NT2/D1 (cell line): Measurements from ENCODE around the gene TTLL12.

Source experiments
- DNase-seq: peaks from one replicate; pipeline ENCODE4 v3.0.0-alpha.2; 2011; ENCODE audit warnings: low read depth, low spot score
- H3K27me3 ChIP-seq: 2 replicates; pipeline ENCODE4 v1.6.0; 2011; ENCODE audit warnings: mild to moderate bottlenecking; ENCODE audit not compliant: insufficient read length, insufficient read depth
- H3K36me3 ChIP-seq: 2 replicates; pipeline ENCODE4 v1.6.1; 2011; ENCODE audit warnings: mild to moderate bottlenecking, low read length, mixed read lengths; ENCODE audit not compliant: insufficient read depth, insufficient read length
- H3K4me1 ChIP-seq: 2 replicates; pipeline ENCODE4 v1.5.1; 2011; ENCODE audit not compliant: insufficient read depth, insufficient read length
- H3K4me3 ChIP-seq: 2 replicates; pipeline ENCODE4 v1.5.1; 2011; ENCODE audit warnings: low read depth; ENCODE audit not compliant: insufficient read length
- H3K9ac ChIP-seq: 2 replicates; pipeline ENCODE4 v1.6.0; 2011; ENCODE audit warnings: low read depth; ENCODE audit not compliant: insufficient read length
- H3K9me3 ChIP-seq: 2 replicates; pipeline ENCODE4 v1.5.1; 2011; ENCODE audit warnings: mild to moderate bottlenecking, low read length; ENCODE audit not compliant: insufficient read depth
- SUZ12 ChIP-seq: IDR thresholded peaks from 2 replicates; pipeline ENCODE4 v1.6.1; 2011; ENCODE audit not compliant: insufficient read length, insufficient read depth; ENCODE audit errors: extremely low read depth
- YY1 ChIP-seq: IDR thresholded peaks from 2 replicates; pipeline ENCODE4 v1.6.1; 2011; ENCODE audit not compliant: insufficient read length, insufficient read depth
- ZNF274 ChIP-seq: IDR thresholded peaks from 2 replicates; pipeline ENCODE4 v1.6.1; 2011; ENCODE audit warnings: mild to moderate bottlenecking, low read depth, low read length

TTLL12 gene

GRCh38 chr22:43170131-43170480, 16.8 kb downstream of the TTLL12 start:
- Histone ChIP-seq H3K9me3 (no peaks in the 10 kb centered on the region), H3K36me3 (peaks cover 85% of the 10 kb centered on the region), H3K4me1 (no peaks in the 10 kb centered on the region), H3K4me3 (no peak overlapping the region), H3K27me3 (no peaks in the 10 kb centered on the region), H3K9ac (no peak overlapping the region)
- DNase-seq, result no peak
- TF ChIP-seq YY1 (no peak), ZNF274 (no peak)

DNA sequence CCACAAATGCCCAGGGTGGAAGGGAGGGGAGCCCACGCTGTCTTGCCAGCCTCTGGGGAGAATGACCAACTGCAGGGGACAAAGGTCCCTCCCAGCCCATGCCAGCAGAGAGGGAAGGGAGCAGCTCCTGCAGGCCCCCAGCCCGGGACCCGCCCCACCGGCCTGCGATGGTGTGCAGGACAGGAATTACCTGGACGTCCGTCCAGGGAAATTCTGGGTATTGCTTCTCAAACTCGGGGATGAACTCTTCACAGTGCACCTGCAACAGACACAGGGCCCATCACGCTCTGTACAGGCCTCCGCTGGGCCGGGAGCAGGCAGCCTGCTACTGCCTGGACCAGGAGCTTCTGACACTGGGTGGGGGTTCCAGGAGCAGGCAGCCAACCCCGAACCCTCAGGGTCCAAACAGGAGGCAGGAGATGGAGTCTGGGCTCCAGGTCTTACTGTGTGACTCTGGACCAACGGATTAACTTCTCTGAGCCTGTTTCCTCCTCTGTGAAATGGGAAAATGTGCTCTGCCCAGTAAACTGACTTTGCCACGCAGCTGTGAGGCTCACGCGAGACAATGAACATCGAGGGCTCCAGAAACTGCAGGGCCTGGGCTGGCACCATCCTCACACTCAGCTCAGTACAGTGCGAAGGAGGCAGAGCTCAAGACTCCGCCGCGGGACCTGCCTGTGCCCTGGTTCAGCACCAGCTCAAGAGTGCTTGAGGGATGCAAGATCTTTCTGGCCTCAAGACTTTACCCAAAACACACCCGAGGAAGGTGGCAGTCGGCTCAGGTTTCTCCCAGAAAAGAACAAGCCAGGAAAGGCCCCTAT, 17.4 kb downstream of the TTLL12 start:
- no peak for DNase-seq
- no peaks in the 10 kb centered on the region for H3K4me1 ChIP-seq
- H3K36me3 ChIP-seq, result peaks cover 79% of the 10 kb centered on the region
- H3K27me3 ChIP-seq, result no peaks in the 10 kb centered on the region
- no peaks in the 10 kb centered on the region for H3K9me3 ChIP-seq
- no peak overlapping the region for H3K4me3 ChIP-seq
- no peak overlapping the region for H3K9ac ChIP-seq
- TF ChIP-seq YY1, result no peak
- no peak for TF ChIP-seq ZNF274
- TF ChIP-seq SUZ12, result no peak

- no peak overlapping the region for H3K9ac ChIP-seq
- peaks cover 71% of the 10 kb centered on the region for H3K36me3 ChIP-seq
- DNase-seq, result no peak
- H3K27me3 ChIP-seq, result no peaks in the 10 kb centered on the region
- H3K4me1 ChIP-seq, result no peaks in the 10 kb centered on the region
- no peaks in the 10 kb centered on the region for H3K9me3 ChIP-seq
- TF ChIP-seq ZNF274, result no peak
- no peak for TF ChIP-seq YY1
- no peak for TF ChIP-seq SUZ12
- H3K4me3 ChIP-seq, result no peak overlapping the region
These were observed 18.2 kb downstream of the TTLL12 start for GRCh38 chr22:43168471-43169309.

- Histone ChIP-seq H3K4me3 (no peak overlapping the region), H3K4me1 (no peaks in the 10 kb centered on the region), H3K9ac (no peak overlapping the region), H3K27me3 (no peaks in the 10 kb centered on the region), H3K36me3 (peaks cover 60% of the 10 kb centered on the region), H3K9me3 (no peaks in the 10 kb centered on the region)
- no peak for DNase-seq
- TF ChIP-seq SUZ12 (no peak), YY1 (no peak), ZNF274 (no peak)
These were observed 19.8 kb downstream of the TTLL12 start for GRCh38 chr22:43167001-43167589.

DNA sequence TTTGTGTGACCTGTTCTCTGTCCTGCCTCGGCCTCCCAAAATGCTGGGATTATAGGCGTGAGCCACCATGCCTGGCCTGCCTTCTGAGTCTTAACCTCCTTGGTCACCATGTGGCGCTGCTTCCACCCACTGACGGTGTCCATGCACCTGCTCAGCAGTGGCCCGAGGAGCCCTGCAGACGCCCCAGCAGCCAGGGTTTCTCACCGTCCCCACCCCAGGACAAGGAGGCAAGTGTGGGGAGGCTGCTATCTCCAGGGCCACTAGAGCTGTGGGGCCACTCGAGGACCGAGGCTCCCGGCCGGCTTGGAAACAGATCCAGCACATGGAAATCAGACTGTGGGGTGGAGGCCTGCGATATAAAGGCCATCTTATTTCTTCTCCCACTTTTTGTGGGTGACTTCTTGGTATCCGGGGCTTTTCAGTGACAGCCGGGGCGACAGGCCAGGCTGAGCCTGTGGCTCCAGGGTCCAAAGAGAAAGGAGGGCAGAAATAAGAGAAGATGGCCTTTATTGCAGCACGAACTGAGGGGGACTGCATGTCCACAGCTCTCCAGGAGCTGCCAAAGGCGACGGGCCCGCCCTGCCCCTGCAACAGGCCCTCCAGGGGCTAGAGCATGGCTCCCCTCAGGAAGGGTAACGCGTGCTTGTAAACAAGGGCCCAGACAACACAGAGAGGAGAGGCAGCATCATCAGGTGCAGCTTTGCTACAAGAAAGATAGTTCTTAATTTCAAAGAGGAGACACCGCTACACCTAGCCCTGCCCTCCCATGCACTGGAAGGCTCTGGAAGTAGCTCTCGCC, 20.6 kb downstream of the TTLL12 start:
- no peak for DNase-seq
- no peaks in the 10 kb centered on the region for H3K27me3 ChIP-seq
- H3K4me1 ChIP-seq, result no peaks in the 10 kb centered on the region
- H3K9ac ChIP-seq, result no peak overlapping the region
- H3K4me3 ChIP-seq, result no peak overlapping the region
- TF ChIP-seq YY1, result no peak
- TF ChIP-seq ZNF274, result no peak
- no peak for TF ChIP-seq SUZ12
- no peaks in the 10 kb centered on the region for H3K9me3 ChIP-seq
- H3K36me3 ChIP-seq, result peaks cover 53% of the 10 kb centered on the region

- H3K9me3 ChIP-seq, result no peaks in the 10 kb centered on the region
- H3K36me3 ChIP-seq, result peaks cover 37% of the 10 kb centered on the region
- no peak for TF ChIP-seq SUZ12
- no peak for TF ChIP-seq ZNF274
- no peak for TF ChIP-seq YY1
- H3K4me1 ChIP-seq, result peaks cover under 1% of the 10 kb centered on the region
- DNase-seq, result no peak
- H3K4me3 ChIP-seq, result no peak overlapping the region
- H3K27me3 ChIP-seq, result no peaks in the 10 kb centered on the region
- no peak overlapping the region for H3K9ac ChIP-seq
These were observed 22.3 kb downstream of the TTLL12 start for GRCh38 chr22:43164636-43165035.
